Osteoblast (primary cell): ENCODE data around the gene TOMT. TPM values are rescaled to one million over a fixed set of nuclear protein-coding genes. Genes with fewer than 3 reads are reported as not detected.

Source experiments
- DNase-seq: peaks from one replicate; pipeline ENCODE4 v3.0.0; 2011; ENCODE audit warnings: low spot score, mixed read lengths; ENCODE audit not compliant: insufficient read length; ENCODE audit errors: missing footprints
- H2AFZ ChIP-seq: 2 replicates; pipeline ENCODE4 v1.6.0; 2011; ENCODE audit warnings: mild to moderate bottlenecking, low read length
- H3K27ac ChIP-seq: 2 replicates; pipeline ENCODE4 v1.5.1; 2011; ENCODE audit warnings: mild to moderate bottlenecking, low read depth, low read length, moderate library complexity
- H3K27me3 ChIP-seq: 2 replicates; pipeline ENCODE4 v1.6.0; 2012; ENCODE audit warnings: mild to moderate bottlenecking, control low read depth, inconsistent platforms, low read length, moderate library complexity; ENCODE audit not compliant: insufficient read depth
- H3K36me3 ChIP-seq: 2 replicates; pipeline ENCODE4 v1.5.1; 2011; ENCODE audit warnings: mild to moderate bottlenecking, low read length, control low read depth, moderate library complexity; ENCODE audit not compliant: insufficient read depth
- H3K4me1 ChIP-seq: 2 replicates; pipeline ENCODE4 v1.5.1; 2011; ENCODE audit warnings: mild to moderate bottlenecking, low read length, control low read depth, moderate library complexity; ENCODE audit not compliant: insufficient read depth
- H3K4me2 ChIP-seq: 2 replicates; pipeline ENCODE4 v1.6.0; 2011; ENCODE audit warnings: mild to moderate bottlenecking, low read length; ENCODE audit not compliant: insufficient read depth
- H3K4me3 ChIP-seq: fragments of 200-600 bp; sonication (generic); 3 replicates; pipeline ENCODE4 v1.5.1; 2012; ENCODE audit warnings: mild to moderate bottlenecking, low read length, inconsistent platforms; ENCODE audit not compliant: insufficient read depth
- H3K79me2 ChIP-seq: 2 replicates; pipeline ENCODE4 v1.6.0; 2012; ENCODE audit warnings: mild to moderate bottlenecking, low read length, control low read depth, inconsistent platforms; ENCODE audit not compliant: insufficient read depth
- H3K9me3 ChIP-seq: 2 replicates; pipeline ENCODE4 v1.5.1; 2011; ENCODE audit warnings: low read depth, low read length, control low read depth
- H4K20me1 ChIP-seq: 2 replicates; pipeline ENCODE4 v1.6.0; 2012; ENCODE audit warnings: mild to moderate bottlenecking, low read length, control low read depth; ENCODE audit not compliant: insufficient read depth
- CTCF ChIP-seq: IDR thresholded peaks from 2 replicates; pipeline ENCODE4 v1.5.1; 2011; ENCODE audit warnings: mild to moderate bottlenecking, low read depth, low read length, moderate library complexity; ENCODE audit errors: extremely low read depth
- total RNA-seq: library from RNA; depleted of rRNA; stranded (reverse); fragments of >200 nt; gene quantifications from 2 replicates; pipeline ENCODE4 v1.2.3, GENCODE V29; 2012

Gene TOMT
- total RNA-seq, 1 donor: not detected

GRCh38 chr11:72136684-72137262 lies 31.0 kb downstream of the TOMT start:
- Histone ChIP-seq H3K36me3 (no peaks in the 10 kb centered on the region), H3K79me2 (no peaks in the 10 kb centered on the region), H3K9me3 (no peaks in the 10 kb centered on the region), H2AFZ (peak overlapping the region; percentile 40), H3K4me3 (no peak overlapping the region), H3K4me2 (no peak overlapping the region), H3K4me1 (peaks cover 21% of the 10 kb centered on the region), H3K27me3 (no peaks in the 10 kb centered on the region), H3K27ac (peak overlapping the region; percentile 9), H4K20me1 (no peaks in the 10 kb centered on the region)
- DNase-seq: no peak
- no peak for TF ChIP-seq CTCF

- Histone ChIP-seq H3K4me1 (peaks cover 34% of the 10 kb centered on the region), H3K9me3 (no peaks in the 10 kb centered on the region), H4K20me1 (no peaks in the 10 kb centered on the region), H3K4me2 (no peak overlapping the region), H2AFZ (no peak overlapping the region), H3K27ac (no peak overlapping the region), H3K4me3 (no peak overlapping the region), H3K36me3 (no peaks in the 10 kb centered on the region), H3K79me2 (no peaks in the 10 kb centered on the region), H3K27me3 (no peaks in the 10 kb centered on the region)
- TF ChIP-seq CTCF: no peak
- no peak for DNase-seq
Measured at GRCh38 chr11:72138821-72139390, 33.2 kb downstream of the TOMT start.

- no peaks in the 10 kb centered on the region for H3K27me3 ChIP-seq
- H3K79me2 ChIP-seq: no peaks in the 10 kb centered on the region
- no peak overlapping the region for H2AFZ ChIP-seq
- peaks cover 40% of the 10 kb centered on the region for H3K4me1 ChIP-seq
- no peak overlapping the region for H3K4me3 ChIP-seq
- H3K36me3 ChIP-seq: no peaks in the 10 kb centered on the region
- H4K20me1 ChIP-seq: no peaks in the 10 kb centered on the region
- no peak overlapping the region for H3K4me2 ChIP-seq
- no peak for TF ChIP-seq CTCF
- no peak for DNase-seq
- H3K27ac ChIP-seq: peak overlapping the region; percentile 94
- H3K9me3 ChIP-seq: no peaks in the 10 kb centered on the region
Measured at GRCh38 chr11:72139500-72139899, 33.8 kb downstream of the TOMT start.

GRCh38 chr11:72140661-72141060 lies 34.9 kb downstream of the TOMT start:
- no peak overlapping the region for H3K4me3 ChIP-seq
- H3K27me3 ChIP-seq: no peaks in the 10 kb centered on the region
- TF ChIP-seq CTCF: no peak
- peaks cover 49% of the 10 kb centered on the region for H3K4me1 ChIP-seq
- no peaks in the 10 kb centered on the region for H3K36me3 ChIP-seq
- H3K4me2 ChIP-seq: peak overlapping the region; percentile 46
- no peak for DNase-seq
- no peaks in the 10 kb centered on the region for H3K79me2 ChIP-seq
- H2AFZ ChIP-seq: no peak overlapping the region
- H3K9me3 ChIP-seq: no peaks in the 10 kb centered on the region
- H4K20me1 ChIP-seq: no peaks in the 10 kb centered on the region
- peak overlapping the region; percentile 94 for H3K27ac ChIP-seq
